Measurements from ENCODE around the gene TXNL1. TPM values are rescaled to one million over a fixed set of nuclear protein-coding genes. Genes with fewer than 3 reads are reported as not detected.

The TXNL1 gene
- total RNA-seq, 2 donors from 2014 or later = 55.1 to 65.7 TPM

DNA sequence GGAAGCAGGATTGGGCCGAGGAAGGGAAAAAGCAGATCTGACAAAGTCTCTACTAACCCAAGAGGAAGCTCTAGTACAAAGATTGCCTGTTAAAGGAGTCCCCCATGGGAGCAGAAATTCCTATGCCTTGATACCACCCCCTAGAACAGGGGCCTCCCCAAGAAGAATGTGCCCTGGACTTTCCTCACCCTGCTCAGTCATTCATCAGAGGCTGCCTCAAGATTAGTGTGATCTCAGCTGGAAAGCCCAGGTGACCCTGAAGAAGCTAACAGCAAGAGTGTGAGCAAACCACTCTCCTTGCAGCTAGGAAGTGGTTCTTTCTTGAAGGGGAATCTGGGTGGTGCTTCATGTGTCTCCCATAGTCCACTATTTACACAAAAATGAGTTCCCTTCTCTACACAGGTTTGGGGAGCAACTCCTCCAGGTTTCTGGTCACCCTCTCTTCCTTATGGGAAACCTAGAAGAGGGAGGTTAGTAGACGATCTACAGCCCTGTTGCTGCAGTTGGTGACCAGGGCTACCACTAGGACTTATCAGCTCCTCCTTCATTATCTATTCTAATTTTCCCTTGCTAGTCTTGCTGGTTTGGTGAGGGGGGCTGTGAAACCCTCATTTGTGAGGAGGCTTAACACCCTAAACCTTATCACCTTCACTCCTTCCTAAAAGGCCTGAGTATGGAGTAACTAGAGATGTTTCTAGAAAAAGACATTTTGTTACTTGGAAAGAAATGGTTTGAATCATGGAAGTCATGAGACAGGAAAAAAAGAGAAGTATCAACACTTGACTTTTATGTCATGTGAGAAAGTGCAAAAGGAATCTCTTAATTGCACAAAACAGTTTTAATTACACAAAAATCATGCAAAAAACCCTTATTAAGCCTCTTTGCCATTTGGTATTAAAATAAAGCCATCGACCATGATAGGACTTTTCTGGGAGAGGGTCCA lies 9.8 kb upstream of the TXNL1 start:
- intact Hi-C loops (cut with DNase I) = no loop called here
- DNase-seq (ENCODE audit: low spot score) = no peak

DNA sequence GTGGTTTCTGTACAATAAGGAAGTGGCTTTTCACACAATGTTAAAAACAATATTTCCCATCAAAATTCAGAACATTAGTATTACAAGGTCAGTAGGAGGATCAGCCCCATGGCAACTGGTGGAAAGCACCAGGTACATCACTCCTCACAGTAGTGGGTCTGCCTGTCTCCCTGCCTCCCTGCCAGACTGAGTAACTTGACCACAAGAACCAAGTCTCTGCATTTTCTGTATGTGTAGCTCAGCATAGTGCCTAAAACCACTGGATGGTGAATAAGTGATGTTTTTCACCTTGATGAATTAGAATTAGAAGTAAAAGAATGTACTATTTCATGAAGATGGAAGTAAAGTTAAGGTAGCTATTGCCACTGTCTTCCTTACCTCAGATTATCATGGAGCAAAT lies 8.7 kb upstream of the TXNL1 start:
- intact Hi-C loops (cut with DNase I) = no loop called here
- DNase-seq (ENCODE audit: low spot score) = no peak

DNA sequence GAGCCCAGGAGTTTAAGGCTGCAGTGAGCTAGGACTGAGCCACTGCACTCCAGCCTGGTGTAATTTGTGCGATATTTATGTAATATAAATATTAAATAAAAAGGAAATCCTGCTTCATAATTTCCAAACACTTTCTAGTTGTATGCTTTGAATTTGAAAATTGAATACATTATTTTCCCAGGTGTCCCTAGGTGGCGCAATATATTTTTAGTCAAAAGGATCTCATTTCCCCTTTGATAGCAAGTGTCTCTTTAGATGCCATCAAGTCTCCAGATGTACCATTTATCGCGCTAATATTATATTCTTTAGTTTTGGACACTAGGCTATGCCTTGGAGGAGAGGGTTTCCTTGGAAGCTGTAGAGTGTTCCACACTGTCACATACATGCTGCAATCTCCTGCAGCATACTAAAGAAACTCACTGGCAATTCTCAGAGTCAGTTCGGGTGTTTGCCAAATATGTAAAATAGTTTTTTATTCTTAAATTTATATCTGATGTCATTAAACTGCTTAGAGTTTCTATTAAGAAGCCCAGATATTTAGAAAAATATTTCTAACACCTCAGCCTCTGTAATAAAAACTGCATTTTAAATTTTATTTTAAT lies 7.1 kb upstream of the TXNL1 start:
- intact Hi-C loops (cut with DNase I) = no loop called here
- no peak for DNase-seq (ENCODE audit: low spot score)

DNA sequence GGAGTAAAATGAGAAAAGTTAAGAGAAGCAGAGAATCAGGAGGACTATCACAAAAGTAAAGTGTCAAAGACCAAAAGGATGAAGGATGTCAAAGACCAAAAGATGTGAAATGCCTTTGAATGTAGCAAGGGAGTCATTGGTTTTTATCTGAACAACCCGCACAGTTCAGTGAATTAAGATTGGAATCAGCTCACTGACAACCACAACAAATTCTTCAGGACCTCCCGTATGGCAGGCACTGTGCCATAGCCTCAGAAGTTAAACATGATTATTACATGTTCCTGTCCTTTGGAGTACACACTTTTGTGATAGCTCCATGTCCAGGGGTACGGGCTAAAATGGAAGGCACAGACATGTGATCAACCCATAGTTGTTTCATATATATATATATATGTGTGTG lies 5.0 kb upstream of the TXNL1 start:
- no peak for DNase-seq (ENCODE audit: low spot score)
- intact Hi-C loops (cut with DNase I) = no loop called here

DNA sequence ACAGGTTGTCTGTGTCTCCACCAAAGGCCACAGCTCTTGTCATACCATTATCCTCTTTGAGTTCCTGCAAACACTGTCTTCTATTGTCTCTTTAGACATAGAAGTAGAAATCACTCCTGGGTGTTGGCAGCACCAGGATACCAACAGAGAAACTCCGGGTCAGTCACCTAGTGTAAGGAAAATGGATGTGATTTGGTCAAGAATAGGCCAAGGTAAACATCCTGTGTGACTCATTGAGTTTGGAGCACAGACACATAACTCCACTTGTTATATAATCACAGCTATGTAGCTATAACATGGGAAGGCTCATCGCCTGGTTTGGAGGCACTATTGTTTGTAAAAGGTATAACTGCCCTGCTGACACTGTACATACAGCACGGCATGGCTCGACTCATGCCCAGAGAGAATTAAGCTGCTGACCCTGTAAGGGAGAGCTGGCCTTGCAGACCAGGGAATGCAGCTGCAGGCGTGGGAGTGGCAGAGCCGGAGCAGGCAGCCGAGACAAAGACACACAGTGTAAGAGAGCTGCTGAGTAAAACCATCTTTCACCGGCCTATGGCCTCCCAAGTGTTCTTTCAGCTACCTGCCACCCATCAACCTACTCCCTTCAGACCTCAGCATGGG lies 3.4 kb upstream of the TXNL1 start:
- DNase-seq (ENCODE audit: low spot score) = no peak
- intact Hi-C loops (cut with DNase I) = no loop called here

DNA sequence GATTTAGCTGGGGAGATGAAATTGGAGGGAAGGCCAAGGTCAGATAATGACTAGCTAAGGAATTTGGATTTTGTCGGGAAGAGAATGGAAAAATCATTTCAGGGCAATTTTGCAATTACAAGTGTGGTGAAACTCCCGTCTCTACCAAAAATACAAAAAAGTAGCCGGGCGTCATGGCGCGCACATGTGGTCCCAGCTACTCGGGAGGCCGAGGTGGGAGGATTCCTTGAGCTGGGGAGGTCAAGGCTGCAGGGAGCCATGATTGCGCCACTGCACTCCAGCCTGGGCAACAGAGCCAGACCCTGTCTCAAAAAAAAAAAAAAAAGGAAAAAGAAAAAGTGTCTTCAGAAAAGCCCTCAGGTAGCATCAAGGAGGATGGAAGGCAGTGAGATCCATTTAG lies 1.2 kb upstream of the TXNL1 start:
- intact Hi-C loops (cut with DNase I) = no loop called here

DNA sequence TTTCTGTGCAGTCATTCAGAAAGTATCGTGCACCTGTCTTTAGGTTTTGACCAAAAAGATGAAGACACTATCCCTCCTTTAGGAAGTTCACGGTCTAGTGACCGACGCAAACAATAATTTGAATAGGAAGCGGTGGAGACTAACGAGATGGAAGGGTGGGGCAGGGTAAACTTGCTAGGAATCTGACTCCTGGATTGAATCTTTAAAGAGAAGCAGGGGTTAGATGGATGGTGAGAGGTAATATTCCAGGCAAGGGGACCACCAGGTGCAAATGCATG lies 651 bp upstream of the TXNL1 start:
- DNase-seq (ENCODE audit: low spot score) = no peak
- intact Hi-C loops (cut with DNase I) = no loop called here

More for the DNA sequence above, 1.2 kb upstream of the TXNL1 start:
- DNase-seq (ENCODE audit: low spot score) = no peak

DNA sequence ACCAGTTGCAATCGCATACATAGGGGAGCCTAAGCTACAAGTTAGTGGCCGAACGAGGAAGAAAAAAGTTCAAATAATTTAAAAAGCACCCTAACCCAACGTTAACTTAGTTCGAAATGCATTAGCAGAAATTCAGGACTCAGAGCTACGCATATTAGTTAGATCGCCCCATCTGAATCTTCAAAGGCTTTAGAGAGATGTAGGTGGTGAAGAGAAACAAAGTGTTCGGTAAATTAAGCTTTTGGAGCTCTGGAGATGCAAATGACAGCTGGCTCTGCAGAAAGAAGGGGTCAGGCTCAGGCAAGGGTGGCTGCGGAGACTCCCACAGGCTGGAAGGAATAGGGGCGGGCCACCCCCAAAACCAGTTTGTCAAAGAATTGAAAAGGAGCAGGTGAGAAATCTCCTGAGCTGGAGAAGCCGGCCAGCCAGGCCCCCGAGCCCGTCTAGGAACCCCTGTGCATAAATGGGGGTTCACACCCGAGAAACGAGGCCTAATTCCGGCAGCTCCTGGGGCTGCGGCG lies 621 bp downstream of the TXNL1 start:
- DNase-seq (ENCODE audit: low spot score) = no peak
- intact Hi-C loops (cut with DNase I) = no loop called here

DNA sequence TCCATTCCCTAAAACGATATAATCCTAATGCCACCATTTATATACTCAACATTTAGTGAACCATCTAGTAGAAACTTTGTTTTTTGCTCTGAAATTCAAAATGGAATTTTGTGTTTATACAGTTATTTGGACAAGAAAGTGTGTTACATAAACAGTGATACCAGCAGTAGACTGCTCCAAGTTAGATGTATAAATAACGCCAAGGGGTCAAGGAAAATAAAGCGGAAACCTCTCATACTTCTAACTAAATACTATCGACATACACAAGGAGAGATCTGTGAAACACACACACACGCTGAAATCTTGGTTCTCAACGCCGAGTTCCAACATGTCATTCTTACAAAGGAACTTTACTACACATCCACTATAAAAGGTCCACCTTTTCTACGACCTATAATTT lies 1.2 kb downstream of the TXNL1 start:
- intact Hi-C loops (cut with DNase I) = no loop called here
- DNase-seq (ENCODE audit: low spot score) = no peak

DNA sequence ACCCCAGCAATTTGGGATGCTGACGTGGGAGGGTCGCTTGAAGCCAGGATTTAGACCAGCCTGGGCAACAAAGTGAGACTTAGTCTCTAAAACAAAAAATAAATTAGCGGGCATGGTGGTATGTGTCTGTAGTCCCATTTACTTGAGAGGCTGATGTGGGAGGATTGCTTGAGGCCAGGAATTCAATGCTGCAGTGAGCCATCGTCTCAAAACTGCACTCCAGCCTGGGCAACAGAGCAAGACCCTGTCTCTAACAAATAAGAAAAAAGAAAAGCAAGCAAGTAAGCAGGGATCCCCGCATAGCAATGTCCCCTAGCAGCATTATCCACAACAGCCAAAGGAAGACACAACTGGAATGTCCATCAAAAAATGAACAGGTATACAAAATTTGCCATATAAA lies 3.4 kb downstream of the TXNL1 start:
- DNase-seq (ENCODE audit: low spot score) = no peak
- intact Hi-C loops (cut with DNase I) = no loop called here

DNA sequence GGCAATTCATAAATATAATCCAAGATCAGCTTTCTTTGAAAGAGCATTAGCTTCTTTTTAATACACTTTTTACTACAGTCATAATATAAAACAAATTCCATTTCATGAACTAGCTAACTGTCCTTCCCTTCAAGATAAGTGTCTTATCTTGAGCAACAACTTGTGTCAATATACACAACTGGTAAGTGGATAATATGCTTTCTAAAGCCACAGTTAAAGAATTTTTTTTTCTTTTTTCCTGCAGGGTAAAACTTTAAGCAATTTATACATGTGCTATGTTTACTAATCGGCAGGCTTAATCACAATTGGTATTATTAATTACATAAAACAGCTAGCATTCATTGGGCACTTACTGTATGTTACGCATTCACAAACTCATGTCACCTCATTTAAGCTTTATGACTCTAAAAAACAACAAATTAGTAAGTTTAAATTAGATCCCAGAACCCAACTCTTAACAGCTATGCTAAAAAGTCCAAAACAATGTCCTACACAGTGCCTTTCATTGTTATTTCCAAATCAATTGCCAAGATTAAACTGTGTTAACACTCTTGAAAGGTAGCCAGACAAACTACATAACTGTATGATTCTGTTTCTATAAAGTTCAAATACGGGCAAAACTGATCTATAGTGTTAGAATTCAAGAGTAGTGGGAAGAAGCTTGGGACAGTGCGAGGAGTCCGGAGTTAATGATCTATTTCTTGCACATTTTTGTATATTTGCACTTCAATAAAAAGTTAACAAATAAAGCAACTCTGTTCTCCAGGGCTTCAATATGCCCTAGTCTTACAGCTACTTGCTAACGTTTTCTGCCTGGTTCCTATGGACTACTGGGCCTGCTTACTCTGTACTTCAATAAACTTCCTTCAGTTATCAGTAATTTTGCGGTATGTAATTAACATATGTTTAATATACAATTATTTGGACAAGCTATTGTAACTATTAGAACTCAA lies 6.0 kb downstream of the TXNL1 start:
- no peak for DNase-seq (ENCODE audit: low spot score)
- intact Hi-C loops (cut with DNase I) = no loop called here

DNA sequence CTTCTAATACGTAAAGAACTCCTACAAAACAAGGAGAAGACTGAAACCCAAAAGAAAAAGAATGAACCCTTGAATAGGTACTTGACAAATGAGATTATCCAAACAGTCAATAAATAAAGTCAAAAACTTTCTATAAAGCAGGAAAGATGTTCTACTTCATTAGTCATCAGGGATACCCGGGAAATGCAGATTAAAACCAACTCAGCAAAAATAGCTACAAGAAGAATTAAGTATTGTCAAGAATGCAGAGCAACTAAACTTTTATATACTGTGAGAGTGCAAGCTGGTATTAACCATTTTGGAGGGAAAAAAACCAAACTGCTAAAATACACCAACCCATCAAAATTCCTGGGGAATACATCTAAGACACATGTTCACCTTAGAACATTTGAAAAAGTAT lies 10.4 kb downstream of the TXNL1 start:
- DNase-seq (ENCODE audit: low spot score) = no peak
- intact Hi-C loops (cut with DNase I) = no loop called here

DNA sequence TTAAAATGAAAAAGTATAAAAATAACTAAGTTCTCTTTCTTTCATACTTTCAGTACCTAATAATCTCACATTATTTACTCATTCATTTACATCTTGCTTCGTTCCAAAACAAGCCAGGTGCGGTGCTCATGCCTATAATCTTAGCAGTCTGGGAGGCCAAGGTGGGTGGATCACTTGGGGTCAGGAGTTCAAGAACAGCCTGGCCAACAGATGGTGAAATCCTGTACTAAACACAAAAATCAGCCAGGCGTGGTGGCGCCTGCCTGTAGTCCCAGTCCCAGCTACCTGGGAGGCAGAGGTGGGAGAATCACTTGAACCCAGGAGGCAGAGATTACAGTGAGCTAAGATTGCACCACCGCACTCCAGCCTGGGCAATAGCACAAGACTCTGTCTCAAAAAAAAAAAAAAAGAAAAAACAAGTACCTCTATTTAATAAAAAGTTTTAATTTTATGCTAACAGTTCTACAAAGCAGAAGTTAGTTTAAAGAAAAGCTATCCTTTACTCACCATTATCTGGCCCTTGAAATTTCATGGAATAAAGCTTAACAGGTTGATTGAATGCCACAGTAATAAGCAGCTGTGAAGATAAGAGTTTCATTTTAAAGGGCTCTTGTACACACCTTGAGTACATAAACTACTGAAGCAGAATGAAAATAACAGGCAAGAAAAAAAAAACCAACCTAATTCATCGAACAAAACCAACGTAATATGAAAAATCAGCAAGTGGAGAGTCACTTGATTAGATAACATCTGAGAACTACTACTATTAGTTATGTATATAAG lies 22.5 kb downstream of the TXNL1 start:
- intact Hi-C loops (cut with DNase I) = no loop called here
- DNase-seq (ENCODE audit: low spot score) = no peak

DNA sequence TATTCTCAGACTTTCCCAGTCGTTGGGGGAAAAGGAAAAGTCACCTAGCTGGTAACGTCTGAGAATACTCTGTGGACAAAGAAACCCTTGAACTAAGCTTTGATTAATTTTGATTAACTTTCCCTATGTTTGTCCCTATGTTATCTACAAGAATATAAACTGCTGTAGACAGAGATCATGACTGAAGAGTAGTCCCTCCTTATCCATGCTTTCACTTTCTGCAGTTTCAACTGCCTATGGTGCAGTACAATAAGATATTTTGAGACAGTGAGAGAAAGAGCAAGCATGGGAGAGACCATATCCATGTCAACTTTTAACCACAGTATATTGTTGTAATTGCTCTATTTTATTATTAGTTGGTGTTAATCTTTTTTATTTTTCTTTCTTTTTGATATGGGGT lies 31.8 kb downstream of the TXNL1 start:
- DNase-seq (ENCODE audit: low spot score) = no peak
- intact Hi-C loops (cut with DNase I) = no loop called here

DNA sequence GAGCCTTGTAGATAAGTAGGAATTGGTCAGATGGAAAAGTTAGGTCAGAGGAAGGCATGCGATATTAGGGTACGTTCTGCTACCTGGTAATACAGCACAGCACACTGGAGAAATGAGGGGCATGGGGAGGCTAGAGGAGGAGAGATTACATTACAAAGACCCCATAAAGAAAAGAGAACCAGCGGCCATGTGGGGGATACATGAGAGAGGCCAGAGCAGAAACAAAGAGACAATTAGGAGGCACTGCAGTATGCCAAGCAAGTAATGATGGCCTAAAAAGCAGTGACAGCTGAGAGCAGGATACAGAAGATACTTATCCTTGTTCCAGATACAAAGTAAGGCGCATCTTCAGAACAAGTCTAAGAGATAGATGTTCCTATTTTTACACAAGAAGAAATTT lies 40.0 kb downstream of the TXNL1 start:
- no peak for DNase-seq (ENCODE audit: low spot score)
- intact Hi-C loops (cut with DNase I) = no loop called here

DNA sequence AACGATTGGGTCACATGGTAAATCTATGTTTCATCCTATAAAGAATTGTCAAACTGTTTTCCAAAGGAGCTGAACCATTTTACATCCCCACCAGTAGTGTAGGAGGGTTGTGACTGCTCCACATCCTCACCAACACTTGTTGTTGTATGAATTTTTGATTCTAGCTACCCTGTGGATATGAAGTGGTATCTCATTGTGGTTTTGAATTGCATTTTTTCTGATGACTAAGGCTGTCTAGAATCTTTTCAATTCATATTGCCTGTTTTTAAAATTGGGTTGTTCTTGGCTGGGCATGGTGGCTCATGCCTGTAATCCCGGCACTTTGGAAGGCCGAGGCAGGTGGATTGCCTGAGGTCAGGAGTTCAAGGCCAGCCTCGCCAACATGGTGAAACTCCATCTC lies 44.5 kb downstream of the TXNL1 start:
- intact Hi-C loops (cut with DNase I) = no loop called here
- no peak for DNase-seq (ENCODE audit: low spot score)

DNA sequence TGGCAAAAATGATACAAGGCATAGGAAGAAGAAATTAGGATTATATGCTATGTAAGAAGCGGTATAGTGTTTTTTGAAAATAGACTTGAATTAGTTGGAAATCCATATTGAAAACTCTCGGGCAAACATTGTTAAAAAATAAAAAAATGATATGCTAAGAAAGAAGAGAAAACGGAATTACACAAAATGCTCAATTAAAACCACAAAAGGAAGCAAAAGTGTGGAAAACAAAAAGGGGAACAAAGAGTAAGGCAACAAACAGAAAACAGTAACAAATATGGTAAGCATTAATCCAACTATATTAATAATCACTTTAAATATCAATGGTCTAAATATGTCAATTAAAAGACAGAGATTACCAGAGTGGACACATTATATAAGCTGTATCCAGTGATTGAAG lies 58.4 kb downstream of the TXNL1 start:
- intact Hi-C loops (cut with DNase I) = no loop called here
- no peak for DNase-seq (ENCODE audit: low spot score)

DNA sequence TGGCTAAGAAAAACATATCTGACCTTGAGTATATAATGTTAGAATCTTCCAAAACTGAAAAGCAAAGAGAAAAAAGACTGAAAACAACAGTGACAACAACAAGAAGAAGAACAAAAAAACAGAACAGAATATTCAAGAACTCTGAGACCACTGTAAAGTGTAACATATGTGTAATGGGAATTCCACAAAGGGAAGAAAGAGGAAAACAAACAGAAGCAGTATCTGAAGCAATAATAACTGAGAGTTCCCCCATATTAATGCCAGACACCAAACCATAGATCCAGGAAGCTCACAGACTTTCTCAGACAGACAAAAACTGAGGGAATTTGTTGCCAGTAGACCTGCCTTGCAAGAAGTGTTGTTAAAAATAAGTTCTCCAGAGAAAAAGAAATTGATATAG lies 58.9 kb downstream of the TXNL1 start:
- intact Hi-C loops (cut with DNase I) = loop anchor here (5.0 to 10.0 kb wide), 3 partner anchors 1162 to 1345 kb away; no protein-coding TSS in a partner anchor
- DNase-seq (ENCODE audit: low spot score) = no peak
